ENCODE data around the gene ALS2. TPM values are rescaled to one million over a fixed set of nuclear protein-coding genes. Genes with fewer than 3 reads are reported as not detected.
"Not testable (repeated sequence)": the region's sequence is repeated elsewhere in the genome, so short reads cannot be mapped to it uniquely, and the experiment has no call there.

ALS2 gene
- 33.4 and 38.1 TPM in 2 replicates for total RNA-seq

GRCh38 chr2:201780674-201781493 is at the start of gene ALS2:
TSS of gene ALS2 (minus strand) at chr2:201780933. CDS start at chr2:201768885, 12,048 bp downstream.
- peak; percentile 99 for DNase-seq

GRCh38 chr2:201828220-201828619 is 47.5 kb upstream of the ALS2 start:
- DNase-seq, result no peak

GRCh38 chr2:201827621-201828020 is 46.9 kb upstream of the ALS2 start:
- no peak for DNase-seq

GRCh38 chr2:201824212-201824611 is 43.5 kb upstream of the ALS2 start:
- no peak for DNase-seq

- DNase-seq, result no peak
Observed at GRCh38 chr2:201821080-201821479, 40.3 kb upstream of the ALS2 start.

GRCh38 chr2:201820383-201821007 is 39.8 kb upstream of the ALS2 start:
- no peak for DNase-seq

GRCh38 chr2:201816657-201817575 is 36.2 kb upstream of the ALS2 start:
- no peak for DNase-seq

- no peak for DNase-seq
Observed at GRCh38 chr2:201813996-201814760, 33.4 kb upstream of the ALS2 start.

GRCh38 chr2:201810604-201811003 is 29.9 kb upstream of the ALS2 start:
- not testable (repeated sequence) for DNase-seq

- DNase-seq, result no peak
Observed at GRCh38 chr2:201809633-201810032, 28.9 kb upstream of the ALS2 start.

- no peak for DNase-seq
Observed at GRCh38 chr2:201808027-201808426, 27.3 kb upstream of the ALS2 start.

- peak; percentile 5 for DNase-seq
Observed at GRCh38 chr2:201807452-201807999, 26.8 kb upstream of the ALS2 start.

GRCh38 chr2:201806442-201807170 is 25.9 kb upstream of the ALS2 start, which contains the start of gene CDK15:
TSS of gene CDK15 (plus strand) at chr2:201806537. CDS start at chr2:201806665, 128 bp downstream.
- no peak for DNase-seq

- DNase-seq, result not testable (repeated sequence)
Observed at GRCh38 chr2:201798914-201799285, 18.2 kb upstream of the ALS2 start.

- DNase-seq, result peak; percentile 49
Observed at GRCh38 chr2:201798252-201798913, 17.6 kb upstream of the ALS2 start.

- no peak for DNase-seq
Observed at GRCh38 chr2:201797175-201797840, 16.6 kb upstream of the ALS2 start.

GRCh38 chr2:201796478-201796865 is 15.7 kb upstream of the ALS2 start:
- no peak for DNase-seq

- DNase-seq, result peak; percentile 62
Observed at GRCh38 chr2:201795607-201796477, 15.1 kb upstream of the ALS2 start.

GRCh38 chr2:201794294-201794693 is 13.6 kb upstream of the ALS2 start:
- DNase-seq, result no peak
